ENCODE data around the gene SLC45A2. TPM values are rescaled to one million over a fixed set of nuclear protein-coding genes. Genes with fewer than 3 reads are reported as not detected.

Gene SLC45A2
- total and polyA plus RNA-seq, 11 donors = 0.30 TPM; not detected in 10

DNA sequence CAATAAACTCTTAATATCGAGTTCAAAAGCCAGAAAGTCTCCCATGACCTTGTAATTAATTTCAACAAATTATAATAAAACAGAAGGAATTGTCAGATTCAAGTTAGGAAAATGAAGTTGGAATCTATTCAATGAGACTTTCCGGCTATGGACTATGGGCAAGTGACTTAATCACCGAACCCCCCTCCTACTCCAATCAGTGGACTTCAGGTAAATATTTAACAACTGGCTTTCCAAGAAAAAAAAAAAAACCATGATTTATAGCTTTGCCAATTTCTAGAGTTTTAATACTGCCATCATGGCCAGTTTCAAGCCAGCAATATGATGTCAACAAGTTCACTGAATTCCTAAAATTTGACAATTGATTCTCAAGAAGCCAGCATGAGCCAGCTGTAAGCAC is 4.5 kb downstream of the SLC45A2 start:
- no peak overlapping the region for H3K4me3 ChIP-seq
- intact Hi-C loops (cut with DNase I) = no loop called here
- WGBS, 4 donors = 87 to 96% (median 90%) methylated on average over 3 of the region's 3 CpGs

DNA sequence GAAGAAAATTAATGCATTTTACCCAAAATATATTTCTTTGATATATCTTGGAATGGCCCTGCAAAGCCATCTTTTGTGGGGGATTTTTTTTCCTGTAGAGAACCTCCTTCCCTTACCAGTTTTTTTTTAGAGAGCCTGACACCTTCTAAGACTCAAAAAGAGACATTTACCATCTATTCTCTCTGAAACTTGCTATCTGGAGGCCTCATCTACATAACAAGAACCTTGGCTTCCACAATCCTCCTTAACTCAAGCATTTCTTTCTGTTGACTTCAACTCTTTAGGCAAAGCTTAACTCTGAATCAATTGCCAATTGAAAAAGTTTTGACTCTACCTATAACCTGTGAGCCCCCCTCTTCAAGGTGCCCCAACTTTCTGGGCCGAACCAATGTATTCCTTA is 6.2 kb downstream of the SLC45A2 start:
- intact Hi-C loops (cut with DNase I) = loop anchor here in 1 of 10 donors (10.0 kb wide), 1 partner anchor 544 kb away; no protein-coding TSS in a partner anchor
- Histone ChIP-seq H3K9me3 (no peaks in the 10 kb centered on the region), H3K4me3 (no peak overlapping the region), H3K27me3 (no peaks in the 10 kb centered on the region), H3K27ac (no peak overlapping the region), H3K36me3 (no peaks in the 10 kb centered on the region), H3K4me1 (peaks cover 0 to 9% (median 0%) of the 10 kb centered on the region in 12 donors)
- no peak for ATAC-seq
- TF ChIP-seq POLR2A (IDR thresholded peaks at IDR 0.05) = no peak
- TF ChIP-seq, protein P1, sequence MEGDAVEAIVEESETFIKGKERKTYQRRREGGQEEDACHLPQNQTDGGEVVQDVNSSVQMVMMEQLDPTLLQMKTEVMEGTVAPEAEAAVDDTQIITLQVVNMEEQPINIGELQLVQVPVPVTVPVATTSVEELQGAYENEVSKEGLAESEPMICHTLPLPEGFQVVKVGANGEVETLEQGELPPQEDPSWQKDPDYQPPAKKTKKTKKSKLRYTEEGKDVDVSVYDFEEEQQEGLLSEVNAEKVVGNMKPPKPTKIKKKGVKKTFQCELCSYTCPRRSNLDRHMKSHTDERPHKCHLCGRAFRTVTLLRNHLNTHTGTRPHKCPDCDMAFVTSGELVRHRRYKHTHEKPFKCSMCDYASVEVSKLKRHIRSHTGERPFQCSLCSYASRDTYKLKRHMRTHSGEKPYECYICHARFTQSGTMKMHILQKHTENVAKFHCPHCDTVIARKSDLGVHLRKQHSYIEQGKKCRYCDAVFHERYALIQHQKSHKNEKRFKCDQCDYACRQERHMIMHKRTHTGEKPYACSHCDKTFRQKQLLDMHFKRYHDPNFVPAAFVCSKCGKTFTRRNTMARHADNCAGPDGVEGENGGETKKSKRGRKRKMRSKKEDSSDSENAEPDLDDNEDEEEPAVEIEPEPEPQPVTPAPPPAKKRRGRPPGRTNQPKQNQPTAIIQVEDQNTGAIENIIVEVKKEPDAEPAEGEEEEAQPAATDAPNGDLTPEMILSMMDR (IDR thresholded peaks at IDR 0.05) = no peak
- no peak for DNase-seq
- WGBS, 4 donors = 89 to 97% (median 95%) methylated on average over 1 of the region's 1 CpG

More for the DNA sequence above, 4.5 kb downstream of the SLC45A2 start:
- no peak overlapping the region for H3K27ac ChIP-seq
- H3K9me3 ChIP-seq = no peaks in the 10 kb centered on the region
- no peak for DNase-seq
- H3K4me1 ChIP-seq = peaks cover 0 to 5% (median 0%) of the 10 kb centered on the region in 12 donors
- no peaks in the 10 kb centered on the region for H3K27me3 ChIP-seq
- TF ChIP-seq, protein P1 (IDR thresholded peaks at IDR 0.05) = no peak
- TF ChIP-seq POLR2A (IDR thresholded peaks at IDR 0.05) = no peak
- no peak for ATAC-seq
- no peaks in the 10 kb centered on the region for H3K36me3 ChIP-seq

DNA sequence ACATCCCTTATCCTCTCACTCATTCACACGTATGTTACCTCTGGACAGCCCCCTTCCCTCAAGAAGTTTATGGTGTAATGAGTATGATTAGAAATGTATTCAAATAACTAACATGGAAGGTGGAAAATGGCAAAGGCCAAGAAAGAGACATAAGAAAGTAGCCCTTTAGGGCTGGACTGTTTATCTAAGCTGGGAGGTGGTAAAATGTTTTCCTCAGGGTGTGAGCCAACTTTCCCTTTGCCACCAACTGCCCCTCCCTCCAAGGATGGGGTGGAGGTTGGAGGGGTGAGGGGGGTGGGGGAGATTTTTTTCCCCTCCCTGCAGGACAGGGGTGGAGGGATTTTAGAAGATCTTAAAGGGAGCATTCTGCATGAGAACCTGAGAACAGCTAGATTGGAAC is 8.2 kb downstream of the SLC45A2 start:
- no peaks in the 10 kb centered on the region for H3K36me3 ChIP-seq
- no peak overlapping the region for H3K4me3 ChIP-seq
- H3K4me1 ChIP-seq = peaks cover 0 to 9% (median 0%) of the 10 kb centered on the region in 12 donors
- DNase-seq (no peak), ATAC-seq (no peak)
- peak overlapping the region in 2 of 12 donors; percentile 32 to 69 for H3K27ac ChIP-seq
- TF ChIP-seq, protein P1 (IDR thresholded peaks at IDR 0.05) = no peak
- 87 to 91% (median 88%) methylated on average over 1 of the region's 1 CpG for whole genome bisulfite sequencing, 4 donors
- H3K27me3 ChIP-seq = no peaks in the 10 kb centered on the region
- no peaks in the 10 kb centered on the region for H3K9me3 ChIP-seq
- intact Hi-C loops (cut with DNase I) = loop anchor here in 1 of 10 donors (10.0 kb wide), 1 partner anchor 542 kb away; no protein-coding TSS in a partner anchor

DNA sequence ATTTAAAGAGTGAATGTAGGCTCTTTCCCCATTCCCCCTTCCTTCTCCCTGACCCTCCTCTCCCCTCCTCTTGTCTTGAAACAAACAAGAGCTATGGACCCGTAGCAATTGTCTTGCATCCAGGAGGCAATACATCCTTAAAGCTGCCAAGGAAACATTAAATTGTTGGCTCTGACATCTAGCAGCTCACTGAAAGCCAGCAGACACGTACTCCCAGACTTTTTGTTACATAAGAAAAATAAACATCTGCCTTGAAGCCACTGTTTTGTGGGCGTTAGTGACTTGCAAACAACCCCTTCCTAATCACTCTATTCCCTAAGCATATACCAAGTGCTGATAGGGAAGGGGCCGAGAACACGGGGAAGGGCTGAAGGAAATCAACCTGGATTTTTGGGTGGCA is 8.6 kb downstream of the SLC45A2 start:
- peaks cover 0 to 9% (median 0%) of the 10 kb centered on the region in 12 donors for H3K4me1 ChIP-seq
- intact Hi-C loops (cut with DNase I) = loop anchor here in 1 of 10 donors (10.0 kb wide), 1 partner anchor 541 kb away; no protein-coding TSS in a partner anchor
- ATAC-seq = no peak
- H3K9me3 ChIP-seq = no peaks in the 10 kb centered on the region
- no peaks in the 10 kb centered on the region for H3K27me3 ChIP-seq
- 43 to 56% (median 45%) methylated on average over 5 of the region's 5 CpGs for WGBS, 4 donors
- TF ChIP-seq, protein P1 (IDR thresholded peaks at IDR 0.05) = no peak
- TF ChIP-seq POLR2A (IDR thresholded peaks at IDR 0.05) = no peak
- no peak overlapping the region for H3K4me3 ChIP-seq
- peak overlapping the region in 2 of 12 donors; percentile 32 to 69 for H3K27ac ChIP-seq
- H3K36me3 ChIP-seq = no peaks in the 10 kb centered on the region
- DNase-seq = no peak
